Panc1 (cell line): ENCODE data around the gene NUDT19. TPM values are rescaled to one million over a fixed set of nuclear protein-coding genes. Genes with fewer than 3 reads are reported as not detected.

Source experiments
- ATAC-seq: fragments of 200-7000 bp; cut with Tn5 transposase; 2 replicates; pipeline ENCODE4 v1.9.1; 2020; ENCODE audit warnings: mild to moderate bottlenecking, moderate library complexity
- BruUV-seq: library from RNA; stranded (reverse); fragments of 400-500 nt; replicated peaks from 2 replicates; lab custom pipeline; 2021; lab: Mats Ljungman, UMichigan
- CTCF ChIA-PET: fragments of 300-600 bp; sonication (Branson Sonifier 250); formaldehyde crosslinking; loops from one replicate; lab custom pipeline; 2022; ENCODE audit warnings: antibody characterized with exemption; lab: Charles Lee
- POLR2A ChIA-PET: fragments of 300-600 bp; sonication (Branson Sonifier 250); formaldehyde crosslinking; loops from one replicate; lab custom pipeline; 2022; ENCODE audit warnings: antibody characterized with exemption; lab: Charles Lee
- DNase-seq: peaks from one replicate; pipeline ENCODE4 v3.0.0-alpha.2; 2010; ENCODE audit warnings: low read depth, low spot score
- H3K27ac ChIP-seq: 2 replicates; pipeline ENCODE4 v1.5.1; 2011; ENCODE audit warnings: mild to moderate bottlenecking, low read length, inconsistent platforms
- H3K27me3 ChIP-seq: fragments of 200-500 bp; sonication (Bioruptor generic); 2 replicates; pipeline ENCODE4 v1.6.0; 2014; ENCODE audit warnings: low read length, inconsistent platforms; ENCODE audit not compliant: control insufficient read depth, insufficient read depth
- H3K36me3 ChIP-seq: fragments of 200-500 bp; sonication (Bioruptor generic); 2 replicates; pipeline ENCODE4 v1.5.1; 2014; ENCODE audit warnings: inconsistent platforms, mild to moderate bottlenecking, low read length, moderate library complexity; ENCODE audit not compliant: control insufficient read depth, insufficient read depth
- H3K4me1 ChIP-seq: 2 replicates; pipeline ENCODE4 v1.5.1; 2011; ENCODE audit warnings: inconsistent platforms, mild to moderate bottlenecking, low read length, moderate library complexity; ENCODE audit not compliant: control insufficient read depth, insufficient read depth
- H3K4me3 ChIP-seq, 2 experiments: 2 replicates each; pipeline ENCODE4 v1.5.1; 2011 to 2012; ENCODE audit warnings: low read depth in 2 of 2, low read length in 2 of 2, mild to moderate bottlenecking in 2 of 2, inconsistent platforms in 1 of 2, moderate library complexity in 1 of 2
- H3K9me3 ChIP-seq: fragments of 200-500 bp; sonication (Bioruptor generic); 2 replicates; pipeline ENCODE4 v1.5.1; 2014; ENCODE audit warnings: low read depth, mild to moderate bottlenecking, inconsistent platforms, low read length, moderate library complexity; ENCODE audit not compliant: control insufficient read depth, insufficient read depth
- CTCF ChIP-seq: fragments of 450-650 bp; IDR thresholded peaks from 2 replicates; pipeline ENCODE4 v1.5.1; 2017; ENCODE audit warnings: mild to moderate bottlenecking
- POLR2AphosphoS5 ChIP-seq: IDR thresholded peaks from 2 replicates; pipeline ENCODE4 v1.6.1; 2012; ENCODE audit warnings: mild to moderate bottlenecking, low read depth, low read length, moderate library complexity
- SIN3A ChIP-seq: IDR thresholded peaks from 2 replicates; pipeline ENCODE4 v1.6.1; 2012; ENCODE audit warnings: low read depth, mild to moderate bottlenecking, low read length, moderate library complexity, borderline replicate concordance; ENCODE audit not compliant: insufficient read depth
- TCF7L2 ChIP-seq: IDR thresholded peaks from 2 replicates; pipeline ENCODE4 v1.6.1; 2011; ENCODE audit warnings: mild to moderate bottlenecking, low read depth, low read length, inconsistent platforms
- in situ Hi-C: cut with HindIII; loops from 2 replicates; pipeline ENCODE4 v1.10.0; 2016; ENCODE audit warnings: low sequenced_read_pairs, low pct_unique_long_range_greater_than_20kb
- intact Hi-C: fragments of 100-400 bp; cut with micrococcal nuclease; formaldehyde crosslinking; loops from one replicate; pipeline ENCODE4 v1.10.0; 2022; ENCODE audit not compliant: unreplicated experiment
- total RNA-seq: library from RNA; stranded (reverse); gene quantifications from one replicate; pipeline ENCODE4 v1.2.1, GENCODE V29; 2021; ENCODE audit not compliant: unreplicated experiment
- TF ChIP-seq, protein P1 (sequence below), 2 experiments: IDR thresholded peaks; 2 replicates each; pipeline ENCODE4 v1.6.1; 2011 to 2012; ENCODE audit warnings: low read depth in 2 of 2, control low read depth in 1 of 2, low read length in 1 of 2, mild to moderate bottlenecking in 1 of 2, moderate library complexity in 1 of 2; ENCODE audit not compliant: insufficient read depth in 1 of 2

Gene NUDT19
- total RNA-seq, 1 experiment from 2014 or later: 41.4 TPM

DNA sequence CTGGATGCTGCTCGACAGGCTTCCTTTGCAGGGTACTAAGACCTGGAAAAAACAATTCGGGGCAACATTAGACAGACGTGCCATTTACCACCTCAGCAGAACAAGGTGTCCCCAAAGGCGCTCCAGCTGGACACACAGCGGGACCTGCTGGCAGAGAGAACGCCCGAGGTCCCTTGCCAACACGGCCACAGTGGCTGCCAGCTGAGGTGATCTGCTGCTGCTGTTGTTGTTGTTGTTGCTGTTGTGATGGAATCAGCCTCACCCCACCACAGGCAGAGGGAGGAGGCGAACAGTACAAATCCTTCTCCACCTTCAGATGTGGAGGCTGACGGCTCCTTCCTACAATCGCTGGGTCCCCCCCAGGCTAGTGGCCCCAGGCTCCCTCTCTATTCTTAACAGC, 41.9 kb upstream of the NUDT19 start:
- POLR2A ChIA-PET: no interaction called here
- BruUV-seq: no TSS peak
- peaks cover 2% of the 10 kb centered on the region; the same call in 1 of the 2 replicates for H3K4me1 ChIP-seq
- H3K9me3 ChIP-seq: no peaks in the 10 kb centered on the region
- peaks cover 5% of the 10 kb centered on the region for H3K36me3 ChIP-seq
- H3K27me3 ChIP-seq: no peaks in the 10 kb centered on the region
- no peak overlapping the region for H3K4me3 ChIP-seq
- TF ChIP-seq, protein P1, sequence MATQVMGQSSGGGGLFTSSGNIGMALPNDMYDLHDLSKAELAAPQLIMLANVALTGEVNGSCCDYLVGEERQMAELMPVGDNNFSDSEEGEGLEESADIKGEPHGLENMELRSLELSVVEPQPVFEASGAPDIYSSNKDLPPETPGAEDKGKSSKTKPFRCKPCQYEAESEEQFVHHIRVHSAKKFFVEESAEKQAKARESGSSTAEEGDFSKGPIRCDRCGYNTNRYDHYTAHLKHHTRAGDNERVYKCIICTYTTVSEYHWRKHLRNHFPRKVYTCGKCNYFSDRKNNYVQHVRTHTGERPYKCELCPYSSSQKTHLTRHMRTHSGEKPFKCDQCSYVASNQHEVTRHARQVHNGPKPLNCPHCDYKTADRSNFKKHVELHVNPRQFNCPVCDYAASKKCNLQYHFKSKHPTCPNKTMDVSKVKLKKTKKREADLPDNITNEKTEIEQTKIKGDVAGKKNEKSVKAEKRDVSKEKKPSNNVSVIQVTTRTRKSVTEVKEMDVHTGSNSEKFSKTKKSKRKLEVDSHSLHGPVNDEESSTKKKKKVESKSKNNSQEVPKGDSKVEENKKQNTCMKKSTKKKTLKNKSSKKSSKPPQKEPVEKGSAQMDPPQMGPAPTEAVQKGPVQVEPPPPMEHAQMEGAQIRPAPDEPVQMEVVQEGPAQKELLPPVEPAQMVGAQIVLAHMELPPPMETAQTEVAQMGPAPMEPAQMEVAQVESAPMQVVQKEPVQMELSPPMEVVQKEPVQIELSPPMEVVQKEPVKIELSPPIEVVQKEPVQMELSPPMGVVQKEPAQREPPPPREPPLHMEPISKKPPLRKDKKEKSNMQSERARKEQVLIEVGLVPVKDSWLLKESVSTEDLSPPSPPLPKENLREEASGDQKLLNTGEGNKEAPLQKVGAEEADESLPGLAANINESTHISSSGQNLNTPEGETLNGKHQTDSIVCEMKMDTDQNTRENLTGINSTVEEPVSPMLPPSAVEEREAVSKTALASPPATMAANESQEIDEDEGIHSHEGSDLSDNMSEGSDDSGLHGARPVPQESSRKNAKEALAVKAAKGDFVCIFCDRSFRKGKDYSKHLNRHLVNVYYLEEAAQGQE (IDR thresholded peaks at IDR 0.05; ENCODE audit: insufficient read depth in 1 of 2, low read depth in 2 of 2, low read length in 1 of 2): no peak
- TF ChIP-seq TCF7L2: no peak
- TF ChIP-seq SIN3A: no peak
- TF ChIP-seq POLR2AphosphoS5: no peak
- no peak for TF ChIP-seq CTCF
- in situ Hi-C loops: no loop called here
- no peak for ATAC-seq
- H3K27ac ChIP-seq: no peak overlapping the region
- CTCF ChIA-PET: no interaction called here
- intact Hi-C loops: no loop called here
- DNase-seq: no peak

GRCh38 chr19:32650671-32651070, 41.0 kb upstream of the NUDT19 start:
- POLR2A ChIA-PET: no interaction called here
- Histone ChIP-seq H3K36me3 (peaks cover 5% of the 10 kb centered on the region), H3K4me3 (no peak overlapping the region), H3K9me3 (no peaks in the 10 kb centered on the region), H3K27ac (no peak overlapping the region), H3K27me3 (no peaks in the 10 kb centered on the region), H3K4me1 (peaks cover 2% of the 10 kb centered on the region; the same call in 1 of the 2 replicates)
- DNase-seq: no peak
- TF ChIP-seq, protein P1 (IDR thresholded peaks at IDR 0.05; ENCODE audit: insufficient read depth in 1 of 2, low read depth in 2 of 2, low read length in 1 of 2): no peak
- TF ChIP-seq POLR2AphosphoS5: no peak
- TF ChIP-seq CTCF: no peak
- no peak for TF ChIP-seq TCF7L2
- no peak for TF ChIP-seq SIN3A
- no peak for ATAC-seq
- in situ Hi-C loops: no loop called here
- intact Hi-C loops: no loop called here
- CTCF ChIA-PET: no interaction called here
- BruUV-seq: no TSS peak
